ENCODE results near the gene ZBED5. TPM values are rescaled to one million over a fixed set of nuclear protein-coding genes. Genes with fewer than 3 reads are reported as not detected.

Gene ZBED5
- total RNA-seq, 2 experiments from 2014 or later, result 71.1 to 72.0 TPM

DNA sequence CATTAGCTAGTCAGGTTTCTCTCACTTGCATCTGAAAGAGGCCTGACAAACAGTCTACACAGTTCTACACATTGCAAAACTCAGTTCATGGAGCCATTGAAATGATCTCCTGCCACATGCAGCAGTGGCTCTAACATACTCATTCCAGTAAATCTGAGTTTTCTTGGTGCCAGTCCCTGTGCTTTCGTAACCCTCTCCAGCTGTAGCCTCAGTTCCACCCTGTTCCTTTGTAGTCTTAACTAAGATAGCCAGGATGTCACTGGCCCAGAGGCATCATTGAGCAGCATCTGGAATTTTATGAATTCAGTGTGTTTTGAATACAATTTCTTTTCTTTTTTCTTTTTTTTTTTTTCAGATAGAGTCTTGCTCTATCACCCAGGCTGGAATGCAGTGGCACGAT, 37.4 kb upstream of the ZBED5 start:
- Mint-ChIP-seq H3K4me1 (ENCODE audit: low read depth) (no peaks in the 10 kb centered on the region), H3K27ac (no peak overlapping the region), H3K36me3 (ENCODE audit: low read depth) (no peaks in the 10 kb centered on the region), H3K9me3 (no peaks in the 10 kb centered on the region), H3K27me3 (no peaks in the 10 kb centered on the region), H3K4me3 (no peak overlapping the region)
- ATAC-seq (ENCODE audit: poor library complexity) (no peak), DNase-seq (no peak)
- H3K36me3 ChIP-seq (ENCODE audit: insufficient read depth, low read length), result no peaks in the 10 kb centered on the region
- H3K27ac ChIP-seq (ENCODE audit: low read depth in 1 of 2, low read length in 2 of 2), result no peak overlapping the region
- TF ChIP-seq, protein P1, sequence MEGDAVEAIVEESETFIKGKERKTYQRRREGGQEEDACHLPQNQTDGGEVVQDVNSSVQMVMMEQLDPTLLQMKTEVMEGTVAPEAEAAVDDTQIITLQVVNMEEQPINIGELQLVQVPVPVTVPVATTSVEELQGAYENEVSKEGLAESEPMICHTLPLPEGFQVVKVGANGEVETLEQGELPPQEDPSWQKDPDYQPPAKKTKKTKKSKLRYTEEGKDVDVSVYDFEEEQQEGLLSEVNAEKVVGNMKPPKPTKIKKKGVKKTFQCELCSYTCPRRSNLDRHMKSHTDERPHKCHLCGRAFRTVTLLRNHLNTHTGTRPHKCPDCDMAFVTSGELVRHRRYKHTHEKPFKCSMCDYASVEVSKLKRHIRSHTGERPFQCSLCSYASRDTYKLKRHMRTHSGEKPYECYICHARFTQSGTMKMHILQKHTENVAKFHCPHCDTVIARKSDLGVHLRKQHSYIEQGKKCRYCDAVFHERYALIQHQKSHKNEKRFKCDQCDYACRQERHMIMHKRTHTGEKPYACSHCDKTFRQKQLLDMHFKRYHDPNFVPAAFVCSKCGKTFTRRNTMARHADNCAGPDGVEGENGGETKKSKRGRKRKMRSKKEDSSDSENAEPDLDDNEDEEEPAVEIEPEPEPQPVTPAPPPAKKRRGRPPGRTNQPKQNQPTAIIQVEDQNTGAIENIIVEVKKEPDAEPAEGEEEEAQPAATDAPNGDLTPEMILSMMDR (IDR thresholded peaks at IDR 0.05), result no peak
- no peaks in the 10 kb centered on the region for H3K27me3 ChIP-seq (ENCODE audit: control insufficient read depth in 1 of 2, insufficient read depth in 2 of 2, low read length in 2 of 2)
- H3K4me1 ChIP-seq (ENCODE audit: insufficient read depth, low read length), result peaks cover 10% of the 10 kb centered on the region
- ChIA-PET CTCF (no interaction called here), POLR2A (interaction anchor here (0.8 kb wide), 1 partner anchor 87 kb away, joined by 3 read pairs; the partner anchor contains the start of gene EIF4G2)
- no peaks in the 10 kb centered on the region for H3K9me3 ChIP-seq (ENCODE audit: control insufficient read depth in 1 of 2, insufficient read depth in 1 of 2, low read length in 2 of 2)
- H3K4me3 ChIP-seq (ENCODE audit: low read length), result no peak overlapping the region
- intact Hi-C loops (cut with DNase I, micrococcal nuclease), result no loop called here

- H3K36me3 ChIP-seq (ENCODE audit: insufficient read depth, low read length), result no peaks in the 10 kb centered on the region
- DNase-seq (no peak), ATAC-seq (ENCODE audit: poor library complexity) (no peak)
- CTCF ChIA-PET, result no interaction called here
- H3K27ac ChIP-seq (ENCODE audit: low read depth in 1 of 2, low read length in 2 of 2), result no peak overlapping the region
- no peaks in the 10 kb centered on the region for H3K36me3 Mint-ChIP-seq (ENCODE audit: low read depth)
- H3K4me1 ChIP-seq (ENCODE audit: insufficient read depth, low read length), result peaks cover 7% of the 10 kb centered on the region
- no peaks in the 10 kb centered on the region for H3K9me3 ChIP-seq (ENCODE audit: control insufficient read depth in 1 of 2, insufficient read depth in 1 of 2, low read length in 2 of 2)
- no peak overlapping the region for H3K4me3 Mint-ChIP-seq
- TF ChIP-seq, protein P1 (IDR thresholded peaks at IDR 0.05), result no peak
- intact Hi-C loops (cut with DNase I, micrococcal nuclease), result no loop called here
- POLR2A ChIA-PET, result interaction anchor here (0.8 kb wide), 1 partner anchor 86 kb away, joined by 3 read pairs; the partner anchor contains the start of gene EIF4G2
- H3K4me3 ChIP-seq (ENCODE audit: low read length), result no peak overlapping the region
- no peaks in the 10 kb centered on the region for H3K27me3 ChIP-seq (ENCODE audit: control insufficient read depth in 1 of 2, insufficient read depth in 2 of 2, low read length in 2 of 2)
- H3K9me3 Mint-ChIP-seq, result peaks cover 2% of the 10 kb centered on the region
- no peaks in the 10 kb centered on the region for H3K27me3 Mint-ChIP-seq
- H3K27ac Mint-ChIP-seq, result no peak overlapping the region
- H3K4me1 Mint-ChIP-seq (ENCODE audit: low read depth), result no peaks in the 10 kb centered on the region
Observed at GRCh38 chr11:10894666-10895065, 36.8 kb upstream of the ZBED5 start.

GRCh38 chr11:10893714-10894151, 35.9 kb upstream of the ZBED5 start:
- TF ChIP-seq, protein P1 (IDR thresholded peaks at IDR 0.05), result no peak
- no peaks in the 10 kb centered on the region for H3K36me3 Mint-ChIP-seq (ENCODE audit: low read depth)

More at GRCh38 chr11:10893714-10894151, 35.9 kb upstream of the ZBED5 start:
- Histone ChIP-seq H3K4me3 (ENCODE audit: low read length) (no peak overlapping the region), H3K27ac (ENCODE audit: low read depth in 1 of 2, low read length in 2 of 2) (no peak overlapping the region), H3K4me1 (ENCODE audit: insufficient read depth, low read length) (no peaks in the 10 kb centered on the region), H3K9me3 (ENCODE audit: control insufficient read depth in 1 of 2, insufficient read depth in 1 of 2, low read length in 2 of 2) (no peaks in the 10 kb centered on the region), H3K27me3 (ENCODE audit: control insufficient read depth in 1 of 2, insufficient read depth in 2 of 2, low read length in 2 of 2) (no peaks in the 10 kb centered on the region), H3K36me3 (ENCODE audit: insufficient read depth, low read length) (no peaks in the 10 kb centered on the region)
- ChIA-PET CTCF (no interaction called here), POLR2A (no interaction called here)
- H3K27ac Mint-ChIP-seq, result no peak overlapping the region
- H3K4me1 Mint-ChIP-seq (ENCODE audit: low read depth), result no peaks in the 10 kb centered on the region
- intact Hi-C loops (cut with DNase I, micrococcal nuclease), result no loop called here
- no peak for DNase-seq
- no peaks in the 10 kb centered on the region for H3K27me3 Mint-ChIP-seq
- no peak overlapping the region for H3K4me3 Mint-ChIP-seq
- ATAC-seq (ENCODE audit: poor library complexity), result no peak
- peaks cover 2% of the 10 kb centered on the region for H3K9me3 Mint-ChIP-seq

All from CD4-positive, alpha-beta T cell (primary cell).